GM23338 (cell line): Measurements from ENCODE around the gene DST.

Experiments used
- CREB1 ChIP-seq: fragments of 250-450 bp; sonication (Bioruptor Pico); IDR thresholded peaks from 2 replicates; pipeline ENCODE4 v1.5.0; 2020; ENCODE audit warnings: low read depth, mild to moderate bottlenecking, moderate library complexity
- CTCF ChIP-seq, 2 experiments: fragments of 200-600 bp in 1 of 2; sonication (generic) in 1 of 2; conservative IDR thresholded peaks; 2 replicates each; pipeline versions ENCODE4 v1.5.1 to v1.6.1; 2016 to 2017; ENCODE audit warnings: antibody characterized with exemption in 2 of 2, low read depth in 2 of 2, mild to moderate bottlenecking in 2 of 2, moderate library complexity in 1 of 2
- ETS1 ChIP-seq: IDR thresholded peaks from 2 replicates; pipeline ENCODE4 v1.6.1; 2016; ENCODE audit warnings: antibody characterized with exemption
- EZH2 ChIP-seq: fragments of 200-600 bp; sonication (generic); IDR thresholded peaks from one replicate; pipeline ENCODE4 v1.8.0; 2017; ENCODE audit warnings: antibody characterized with exemption, mild to moderate bottlenecking, low read depth; ENCODE audit not compliant: unreplicated experiment
- EZH2phosphoT487 ChIP-seq: fragments of 200-600 bp; sonication (generic); IDR thresholded peaks from one replicate; pipeline ENCODE4 v1.8.1; 2018; ENCODE audit warnings: antibody characterized with exemption; ENCODE audit not compliant: unreplicated experiment
- JUNB ChIP-seq: IDR thresholded peaks from one replicate; pipeline ENCODE4 v1.6.1; 2016; ENCODE audit warnings: antibody characterized with exemption; ENCODE audit not compliant: unreplicated experiment
- NANOG ChIP-seq: IDR thresholded peaks from 2 replicates; pipeline ENCODE4 v1.6.1; 2016; ENCODE audit warnings: antibody characterized with exemption, borderline replicate concordance
- POLR2AphosphoS5 ChIP-seq: IDR thresholded peaks from 2 replicates; pipeline ENCODE4 v1.6.1; 2016; ENCODE audit warnings: antibody characterized with exemption, low read depth
- REST ChIP-seq: IDR thresholded peaks from one replicate; pipeline ENCODE4 v1.6.1; 2018; ENCODE audit warnings: antibody characterized with exemption; ENCODE audit not compliant: unreplicated experiment
- STAT1 ChIP-seq: IDR thresholded peaks from one replicate; pipeline ENCODE4 v1.6.1; 2016; ENCODE audit warnings: antibody characterized with exemption; ENCODE audit not compliant: unreplicated experiment
- ZNF114 ChIP-seq: fragments of 250-450 bp; sonication (Bioruptor Pico); IDR thresholded peaks from 2 replicates; pipeline ENCODE4 v1.5.0; 2020; ENCODE audit warnings: mild to moderate bottlenecking, moderate library complexity
- ZNF331 ChIP-seq: fragments of 250-450 bp; sonication (Bioruptor Pico); IDR thresholded peaks from 2 replicates; pipeline ENCODE4 v1.5.0; 2020; ENCODE audit warnings: low read depth, mild to moderate bottlenecking, moderate library complexity
- ZNF462 ChIP-seq: fragments of 250-450 bp; sonication (Bioruptor Pico); IDR thresholded peaks from 2 replicates; pipeline ENCODE4 v1.5.0; 2020; ENCODE audit warnings: mild to moderate bottlenecking, moderate library complexity

- TF ChIP-seq JUNB (no peak), POLR2AphosphoS5 (no peak), CTCF (conservative IDR thresholded peaks at IDR 0.05; ENCODE audit: low read depth in 2 of 2) (no peak), EZH2phosphoT487 (no peak), EZH2 (no peak), REST (no peak), NANOG (no peak), STAT1 (no peak), ETS1 (no peak), CREB1 (CRISPR knock-in tag) (no peak), ZNF114 (CRISPR knock-in tag) (no peak), ZNF462 (CRISPR knock-in tag) (no peak), ZNF331 (no peak)
Measured at GRCh38 chr6:56475736-56476457, 166.8 kb downstream of the DST start.
